Gastroesophageal sphincter (tissue), 3 donors: ENCODE measurements around the gene DNAAF5.

Experiments used
- CTCF ChIP-seq, 4 experiments: fragments of 200-600 bp in 2 of 4; fragments of 450-650 bp in 2 of 4; sonication (generic) in 1 of 4; IDR thresholded peaks; one replicate each; pipeline ENCODE4 v1.5.1; 2017 to 2019; ENCODE audit warnings: antibody characterized with exemption in 4 of 4, mild to moderate bottlenecking in 2 of 4, moderate library complexity in 2 of 4
- EP300 ChIP-seq: sonication (generic); formaldehyde crosslinking; IDR thresholded peaks from one replicate; pipeline ENCODE4 v1.6.1; 2017; ENCODE audit warnings: antibody characterized with exemption, mild to moderate bottlenecking
- POLR2A ChIP-seq, 2 donors: fragments of 450-650 bp; IDR thresholded peaks; one replicate each; pipeline ENCODE4 v1.6.1; 2017; ENCODE audit warnings: antibody characterized with exemption in 2 of 2, mild to moderate bottlenecking in 2 of 2, moderate library complexity in 1 of 2
- POLR2AphosphoS5 ChIP-seq: sonication (generic); formaldehyde crosslinking; IDR thresholded peaks from one replicate; pipeline ENCODE4 v1.6.1; 2017; ENCODE audit warnings: antibody characterized with exemption

- TF ChIP-seq CTCF (IDR thresholded peaks at IDR 0.05) (no peak), POLR2A (IDR thresholded peaks at IDR 0.05) (no peak), EP300 (no peak), POLR2AphosphoS5 (no peak)
Observed at GRCh38 chr7:820341-820740, 93.8 kb downstream of the DNAAF5 start.
